H1 (cell line): Measurements from ENCODE around the gene SRRM3. TPM values are rescaled to one million over a fixed set of nuclear protein-coding genes. Genes with fewer than 3 reads are reported as not detected.

Experiments used
- CTCF ChIA-PET: fragments of 300-600 bp; sonication (Branson Sonifier 250); formaldehyde crosslinking; loops from one replicate; lab custom pipeline; 2021; ENCODE audit not compliant: partially characterized antibody; lab: Charles Lee
- POLR2A ChIA-PET: fragments of 300-600 bp; sonication (Branson Sonifier 250); formaldehyde crosslinking; loops from one replicate; lab custom pipeline; 2021; ENCODE audit warnings: inconsistent platforms; ENCODE audit not compliant: partially characterized antibody; lab: Charles Lee
- DNase-seq, 2 experiments: peaks; one replicate each; pipeline versions ENCODE4 v3.0.0 to v3.0.0-alpha.2; 2010 to 2022; ENCODE audit warnings: low spot score in 2 of 2, low read depth in 1 of 2, mixed read lengths in 1 of 2
- FAIRE-seq: peaks from 2 replicates; lab custom pipeline; 2011; peaks lifted over from hg19 to GRCh38; lab: Jason Lieb, UNC
- H2AFZ ChIP-seq: 2 replicates; pipeline ENCODE4 v1.8.1; 2012; ENCODE audit warnings: low read length, inconsistent platforms
- H2AK5ac ChIP-seq: 2 replicates; pipeline ENCODE4 v1.6.1; 2013; ENCODE audit warnings: low read depth, low read length
- H2BK120ac ChIP-seq: replicated peaks from 2 replicates; pipeline ENCODE3; 2013; ENCODE audit warnings: low read depth, low read length, inconsistent platforms
- H2BK12ac ChIP-seq: 2 replicates; pipeline ENCODE4 v1.6.1; 2013; ENCODE audit warnings: low read depth, low read length
- H2BK15ac ChIP-seq: 2 replicates; pipeline ENCODE4 v1.6.1; 2013; ENCODE audit warnings: low read length
- H2BK20ac ChIP-seq: 2 replicates; pipeline ENCODE4 v1.6.1; 2013; ENCODE audit warnings: low read length
- H2BK5ac ChIP-seq: 2 replicates; pipeline ENCODE4 v1.6.1; 2013; ENCODE audit warnings: low read depth, low read length
- H3K14ac ChIP-seq: 2 replicates; pipeline ENCODE4 v1.6.1; 2013; ENCODE audit warnings: inconsistent platforms; ENCODE audit not compliant: insufficient read length
- H3K18ac ChIP-seq: 2 replicates; pipeline ENCODE4 v1.6.1; 2013; ENCODE audit warnings: low read length; ENCODE audit errors: extremely low read depth
- H3K23ac ChIP-seq: 2 replicates; pipeline ENCODE4 v1.6.1; 2013; ENCODE audit warnings: inconsistent platforms; ENCODE audit not compliant: insufficient read length
- H3K23me2 ChIP-seq: 2 replicates; pipeline ENCODE4 v1.6.1; 2013; ENCODE audit warnings: low read depth, low read length
- H3K27ac ChIP-seq: 2 replicates; pipeline ENCODE4 v1.6.1; 2011; ENCODE audit warnings: low read depth, low read length, inconsistent platforms
- H3K27me3 ChIP-seq, 4 experiments: replicated peaks in 1 of 4; 1 replicate in 1 of 4; 2 replicates in 3 of 4; pipeline versions ENCODE4 v1.6.1 to v1.8.1; 2011 to 2013; ENCODE audit warnings: low read length in 3 of 4, mild to moderate bottlenecking in 3 of 4, inconsistent platforms in 2 of 4, mixed read lengths in 2 of 4, moderate library complexity in 1 of 4; ENCODE audit not compliant: control insufficient read depth in 3 of 4, insufficient read depth in 3 of 4; ENCODE audit errors: extremely low read depth in 1 of 4
- H3K36me3 ChIP-seq, 4 experiments: 2 replicates each; pipeline versions ENCODE4 v1.6.1 to v1.8.1; 2011 to 2013; ENCODE audit warnings: mild to moderate bottlenecking in 4 of 4, low read length in 3 of 4, moderate library complexity in 2 of 4, control low read depth in 1 of 4, inconsistent platforms in 1 of 4; ENCODE audit not compliant: insufficient read depth in 4 of 4, control insufficient read depth in 2 of 4
- H3K4ac ChIP-seq: replicated peaks from 2 replicates; pipeline ENCODE3; 2013; ENCODE audit warnings: low read length, low read depth, mixed read lengths, inconsistent platforms; ENCODE audit not compliant: insufficient read length
- H3K4me1 ChIP-seq, 4 experiments: replicated peaks in 1 of 4; 1 replicate in 1 of 4; 2 replicates in 3 of 4; pipeline versions ENCODE4 v1.6.1 to v1.8.1; 2011 to 2013; ENCODE audit warnings: low read length in 3 of 4, inconsistent platforms in 2 of 4, mixed read lengths in 1 of 4; ENCODE audit not compliant: insufficient read depth in 4 of 4, control insufficient read depth in 3 of 4
- H3K4me2 ChIP-seq, 2 experiments: 2 replicates each; pipeline versions ENCODE4 v1.6.1 to v1.8.1; 2011 to 2013; ENCODE audit warnings: low read depth in 2 of 2, low read length in 2 of 2, control low read depth in 1 of 2, inconsistent platforms in 1 of 2, mild to moderate bottlenecking in 1 of 2; ENCODE audit not compliant: insufficient read depth in 1 of 2
- H3K4me3 ChIP-seq, 4 experiments: fragments of 200-600, 300-600 bp in 1 of 4; sonication (generic), shearing (Covaris generic), sonication (Bioruptor Twin) in 1 of 4; 2 replicates each; pipeline versions ENCODE4 v1.5.1 to v1.8.1; 2011 to 2016; ENCODE audit warnings: low read length in 4 of 4, low read depth in 3 of 4, control low read depth in 2 of 4, inconsistent platforms in 2 of 4, mild to moderate bottlenecking in 2 of 4, mixed read lengths in 1 of 4, moderate library complexity in 1 of 4; ENCODE audit not compliant: insufficient read depth in 2 of 4; ENCODE audit errors: extremely low read depth in 1 of 4
- H3K56ac ChIP-seq: replicated peaks from 2 replicates; pipeline ENCODE3; 2013; ENCODE audit warnings: low read depth, mild to moderate bottlenecking, mixed read lengths, low read length, inconsistent platforms; ENCODE audit not compliant: insufficient read length
- H3K79me1 ChIP-seq: 2 replicates; pipeline ENCODE4 v1.6.1; 2013; ENCODE audit warnings: low read depth, low read length, control low read depth
- H3K79me2 ChIP-seq, 2 experiments: 2 replicates each; pipeline versions ENCODE4 v1.6.1 to v1.8.1; 2012 to 2013; ENCODE audit warnings: low read length in 2 of 2, mild to moderate bottlenecking in 2 of 2, inconsistent platforms in 1 of 2; ENCODE audit not compliant: insufficient read depth in 2 of 2, control insufficient read depth in 1 of 2
- H3K9ac ChIP-seq, 4 experiments: replicated peaks in 1 of 4; 1 replicate in 1 of 4; 2 replicates in 3 of 4; pipeline versions ENCODE4 v1.6.1 to v1.8.1; 2011 to 2013; ENCODE audit warnings: low read depth in 3 of 4, low read length in 3 of 4, control low read depth in 2 of 4, mild to moderate bottlenecking in 2 of 4, moderate library complexity in 2 of 4, inconsistent platforms in 1 of 4; ENCODE audit errors: extremely low read depth in 1 of 4
- H3K9me3 ChIP-seq, 2 experiments: 2 replicates each; pipeline versions ENCODE4 v1.6.1 to v1.8.1; 2012 to 2013; ENCODE audit warnings: mild to moderate bottlenecking in 2 of 2, moderate library complexity in 2 of 2, control low read depth in 1 of 2, inconsistent platforms in 1 of 2, low read depth in 1 of 2, low read length in 1 of 2, mixed read lengths in 1 of 2; ENCODE audit not compliant: insufficient read depth in 2 of 2
- H4K20me1 ChIP-seq, 2 experiments: replicated peaks in 1 of 2; 2 replicates each; pipeline versions ENCODE3 to v1.8.1; 2011 to 2013; ENCODE audit warnings: inconsistent platforms in 2 of 2, low read length in 2 of 2, mild to moderate bottlenecking in 1 of 2; ENCODE audit not compliant: insufficient read depth in 2 of 2, control insufficient read depth in 1 of 2
- H4K5ac ChIP-seq: 2 replicates; pipeline ENCODE4 v1.6.1; 2013; ENCODE audit warnings: low read length, low read depth, mixed read lengths, inconsistent platforms; ENCODE audit not compliant: insufficient read length
- H4K8ac ChIP-seq: 2 replicates; pipeline ENCODE4 v1.8.0; 2013; ENCODE audit warnings: mild to moderate bottlenecking, moderate library complexity, low read length, inconsistent platforms; ENCODE audit not compliant: insufficient read depth; ENCODE audit errors: extremely low read depth
- H4K91ac ChIP-seq: replicated peaks from 2 replicates; pipeline ENCODE3; 2013; ENCODE audit warnings: low read length, mixed read lengths, inconsistent platforms; ENCODE audit not compliant: insufficient read length
- KDM1A ChIP-seq: fragments of 200-600, 300-600 bp; sonication (generic); IDR thresholded peaks from 2 replicates; pipeline ENCODE4 v1.7.1; 2016; ENCODE audit warnings: mild to moderate bottlenecking, low read length, borderline replicate concordance
- NANOG ChIP-seq: IDR thresholded peaks from 2 replicates; pipeline ENCODE4 v1.6.1; 2011; ENCODE audit warnings: low read length, low read depth, mild to moderate bottlenecking, inconsistent platforms; ENCODE audit not compliant: insufficient read depth, poor library complexity, severe bottlenecking
- POU5F1 ChIP-seq: IDR thresholded peaks from 2 replicates; pipeline ENCODE4 v1.6.1; 2011; ENCODE audit warnings: low read depth, mild to moderate bottlenecking, low read length, moderate library complexity
- SIRT6 ChIP-seq: IDR thresholded peaks from one replicate; pipeline ENCODE4 v1.7.1; 2012; ENCODE audit warnings: low read length, inconsistent platforms
- USF2 ChIP-seq: IDR thresholded peaks from 2 replicates; pipeline ENCODE4 v1.6.1; 2011; ENCODE audit warnings: low read length, improper control_type of control experiment
- WGBS, 2 experiments: shearing (Covaris generic) in 1 of 2; methylation state at CpG; one replicate each; pipeline versions ENCODE4 v1.1.6 to v1.1.7; 2013 to 2015; ENCODE audit warnings: low lambda C conversion rate in 2 of 2, mixed read lengths in 2 of 2, inconsistent platforms in 1 of 2, low coverage in 1 of 2, missing lambda C conversion rate in 1 of 2; ENCODE audit not compliant: insufficient replicate concordance in 2 of 2, insufficient coverage in 1 of 2, insufficient read length in 1 of 2; ENCODE audit errors: extremely low coverage in 1 of 2, missing lambda C conversion rate in 1 of 2; 5-methylcytosine and 5-hydroxymethylcytosine counted together
- polyA plus RNA-seq, 7 experiments: library from polyadenylated mRNA; depleted of rRNA in 3 of 7; stranded (reverse) in 5 of 7; unstranded in 2 of 7; fragments of >200 nt in 5 of 7; fragments of 200-250 nt in 2 of 7; gene quantifications; 1 replicate in 5 of 7; 2 replicates in 1 of 7; 4 replicates in 1 of 7; pipeline versions ENCODE4 v1.2.1 to v1.2.3, GENCODE V29; 2011 to 2013; ENCODE audit warnings: missing spikeins in 2 of 7, mixed read lengths in 2 of 7
- total RNA-seq: library from RNA; stranded (reverse); fragmentation: NEBNext Ultra II Directional; extraction: Animal tissue kit (Norgen Biotek cat#: 25700); gene quantifications from 2 replicates; pipeline ENCODE4 v1.2.1, GENCODE V29; 2021

SRRM3 gene
- total and polyA plus RNA-seq, 2 of the 8 experiments (the other 6 are each of a cell fraction or from before 2014, with no cell fraction given) = 10.4 to 17.4 TPM

DNA sequence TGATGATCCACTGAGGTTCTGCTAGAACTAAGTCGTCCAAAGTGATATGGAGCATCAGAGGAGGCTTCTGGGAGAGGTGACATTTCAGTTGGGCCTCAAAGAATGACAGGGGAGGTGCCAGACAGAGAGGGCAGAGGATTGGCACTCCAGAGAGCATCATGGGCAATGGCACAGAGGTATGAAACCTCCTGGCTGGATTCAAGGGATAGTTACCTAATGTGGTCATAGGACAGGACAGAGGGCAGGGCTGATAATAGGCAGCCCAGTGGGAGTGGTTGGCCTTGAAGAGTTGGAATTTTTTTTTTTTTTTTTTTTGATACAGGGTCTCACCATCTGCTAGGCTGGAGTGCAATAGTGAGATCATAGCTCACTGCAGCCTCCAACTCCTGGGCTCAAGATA, 7.6 kb downstream of the SRRM3 start:
- no peak overlapping the region for H3K56ac ChIP-seq
- no peak overlapping the region for H2BK12ac ChIP-seq
- H3K36me3 ChIP-seq = no peaks in the 10 kb centered on the region
- H3K23me2 ChIP-seq = no peaks in the 10 kb centered on the region
- no peak for FAIRE-seq
- no peak overlapping the region for H3K9ac ChIP-seq
- DNase-seq = no peak
- H3K79me1 ChIP-seq = no peaks in the 10 kb centered on the region
- H3K79me2 ChIP-seq = no peaks in the 10 kb centered on the region
- H2BK20ac ChIP-seq = no peak overlapping the region
- no peak overlapping the region for H4K91ac ChIP-seq
- H4K20me1 ChIP-seq = no peaks in the 10 kb centered on the region
- H4K5ac ChIP-seq = no peak overlapping the region
- no peak overlapping the region for H3K27ac ChIP-seq
- H3K4me3 ChIP-seq = no peak overlapping the region
- WGBS, 2 experiments = 82% methylated on average over 1 of the region's 1 CpG; no CpG with 5 or more reads in 1 of the 2 experiments
- H3K23ac ChIP-seq = no peak overlapping the region
- H3K18ac ChIP-seq = no peak overlapping the region
- H3K4me1 ChIP-seq = no peaks in the 10 kb centered on the region; a peak in 1 of 7 replicates
- no peak overlapping the region for H2AFZ ChIP-seq
- no peak overlapping the region for H3K4me2 ChIP-seq
- no peak overlapping the region for H2AK5ac ChIP-seq
- ChIA-PET CTCF (interaction anchor here (1.0 to 4.7 kb wide), 6 partner anchors 8 to 31 kb away, joined by 3 to 32 read pairs (median 8); partner anchors contain the start of gene SRRM3), POLR2A (no interaction called here)
- H3K14ac ChIP-seq = no peak overlapping the region
- H3K27me3 ChIP-seq = no peaks in the 10 kb centered on the region
- no peak overlapping the region for H2BK120ac ChIP-seq
- no peak overlapping the region for H4K8ac ChIP-seq
- H3K4ac ChIP-seq = no peak overlapping the region
- no peak overlapping the region for H2BK5ac ChIP-seq
- TF ChIP-seq POU5F1 (no peak), KDM1A (no peak), USF2 (no peak), NANOG (no peak), SIRT6 (no peak)
- H2BK15ac ChIP-seq = no peak overlapping the region
- no peaks in the 10 kb centered on the region for H3K9me3 ChIP-seq
